BLaER1 treated with 17β-estradiol and CSF1 and Interleukin-3, amounts not matched to agents 10 nM and 100 nM (cell line): ENCODE data around the gene CCIN.

Experiments
- H3K27ac ChIP-seq, 11 experiments: shearing (Covaris generic); formaldehyde crosslinking; 2 replicates each; pipeline ENCODE4 v1.8.1; 2022
- H3K27me3 ChIP-seq, 11 experiments: shearing (Covaris generic); formaldehyde crosslinking; 2 replicates each; pipeline ENCODE4 v1.8.1; 2022
- H3K36me3 ChIP-seq, 11 experiments: shearing (Covaris generic); formaldehyde crosslinking; 2 replicates each; pipeline ENCODE4 v1.8.1; 2022
- H3K4me1 ChIP-seq, 10 experiments: shearing (Covaris generic); formaldehyde crosslinking; 2 replicates each; pipeline ENCODE4 v1.8.1; 2022
- H3K4me2 ChIP-seq, 11 experiments: shearing (Covaris generic); formaldehyde crosslinking; 2 replicates each; pipeline ENCODE4 v1.8.1; 2022
- H3K4me3 ChIP-seq, 10 experiments: shearing (Covaris generic); formaldehyde crosslinking; 2 replicates each; pipeline ENCODE4 v1.8.1; 2022
- H3K9ac ChIP-seq, 11 experiments: shearing (Covaris generic); formaldehyde crosslinking; 2 replicates each; pipeline ENCODE4 v1.8.1; 2022
- H3K9me3 ChIP-seq, 11 experiments: shearing (Covaris generic); formaldehyde crosslinking; replicated peaks in 1 of 11; 2 replicates each; pipeline ENCODE4 v1.8.1; 2022
- H4K20me1 ChIP-seq, 11 experiments: shearing (Covaris generic); formaldehyde crosslinking; 2 replicates each; pipeline ENCODE4 v1.8.1; 2022
- Cebpa-rat ChIP-seq, 11 experiments: shearing (Covaris generic); IDR thresholded peaks; 2 replicates each; pipeline ENCODE4 v1.8.1; 2022

The CCIN gene

DNA sequence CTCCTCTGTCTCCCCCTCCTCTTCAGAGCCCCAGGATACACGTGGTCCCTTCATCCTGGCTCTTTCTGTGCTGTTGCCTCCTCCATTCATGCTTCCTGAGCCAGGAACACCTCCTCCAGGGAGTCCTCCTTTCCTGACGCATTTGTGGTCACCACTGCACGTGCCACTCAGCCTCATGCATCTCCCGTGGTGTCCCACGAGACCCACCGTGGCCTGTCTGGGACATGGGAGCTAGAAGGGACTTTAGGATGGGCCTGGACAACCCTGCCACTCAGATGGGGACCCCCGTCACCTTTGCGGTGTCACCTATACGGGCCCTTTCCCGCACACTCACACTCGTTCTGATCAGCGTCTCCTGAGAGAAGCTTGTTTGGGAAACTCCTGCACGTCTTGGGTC, 25.9 kb upstream of the CCIN start:
- Histone ChIP-seq H4K20me1 (peaks cover 0 to 6% (median 0%) of the 10 kb centered on the region in 11 experiments; a peak in 1 of 22 replicates), H3K4me3 (peak overlapping the region in 5 of 10 experiments; percentile 26 to 63 (median 47); a peak in 9 of 20 replicates), H3K9me3 (peaks cover 5 to 18% (median 11%) of the 10 kb centered on the region in 11 experiments; a peak in 16 of 22 replicates), H3K27ac (peak overlapping the region; percentile 76 to 89 (median 87)), H3K27me3 (no peaks in the 10 kb centered on the region), H3K9ac (peak overlapping the region; percentile 70 to 81 (median 78)), H3K36me3 (peaks cover 0 to 47% (median 25%) of the 10 kb centered on the region in 11 experiments; a peak in 18 of 22 replicates), H3K4me1 (peaks cover 75 to 100% (median 90%) of the 10 kb centered on the region in 10 experiments), H3K4me2 (peak overlapping the region; percentile 91 to 100 (median 98))
- no peak for TF ChIP-seq Cebpa-rat (IDR thresholded peaks at IDR 0.05)

DNA sequence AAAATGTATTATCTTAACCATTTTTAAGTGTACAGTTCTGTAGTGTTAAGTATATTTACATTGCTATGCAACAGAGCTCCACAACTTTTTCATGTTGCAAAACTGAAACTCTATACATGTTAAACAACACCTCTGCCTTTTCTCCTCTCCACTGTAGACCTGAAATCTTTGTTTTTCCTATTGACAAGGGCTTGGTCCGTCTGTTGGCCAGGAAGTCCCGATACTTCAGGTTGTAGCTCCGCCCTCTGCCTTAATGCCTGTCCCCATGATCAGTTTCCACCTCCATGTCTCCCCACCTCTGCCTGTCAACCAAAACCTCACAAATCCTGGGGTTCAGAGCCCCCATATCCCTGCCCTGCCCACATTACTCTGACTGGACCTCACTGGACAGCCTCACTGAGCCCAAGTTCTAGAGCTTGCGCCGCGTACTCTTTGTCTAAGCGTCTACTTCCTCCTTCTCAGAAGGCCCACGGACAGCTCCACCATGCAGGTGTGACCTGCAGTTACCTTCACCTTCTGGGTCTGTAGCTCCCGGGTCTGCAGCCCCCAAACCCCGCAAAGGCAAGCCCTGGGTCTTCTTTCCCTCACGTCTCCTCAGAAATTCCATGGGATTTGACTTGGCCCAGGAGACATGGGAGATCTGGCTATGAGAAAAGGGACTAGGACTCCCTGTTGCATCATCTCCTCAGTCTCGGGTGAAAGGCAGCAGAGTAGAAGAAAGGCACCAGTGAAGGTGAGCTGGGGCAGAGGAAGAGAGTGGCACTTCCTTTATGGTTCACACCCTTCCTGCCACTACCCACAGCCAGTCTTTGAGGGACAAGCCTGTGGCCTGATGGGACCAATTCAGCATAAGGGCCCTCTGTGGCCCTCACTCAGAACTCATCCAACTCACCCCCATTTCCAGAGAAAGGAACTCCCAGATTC, 24.6 kb upstream of the CCIN start:
- Histone ChIP-seq H3K27me3 (no peaks in the 10 kb centered on the region), H3K9ac (peak overlapping the region in 5 of 11 experiments; percentile 7 to 52 (median 37); a peak in 7 of 22 replicates), H4K20me1 (peaks cover 0 to 6% (median 0%) of the 10 kb centered on the region in 11 experiments; a peak in 1 of 22 replicates), H3K27ac (peak overlapping the region in 10 of 11 experiments; percentile 4 to 89 (median 86); a peak in 17 of 22 replicates), H3K36me3 (peaks cover 0 to 54% (median 25%) of the 10 kb centered on the region in 11 experiments; a peak in 18 of 22 replicates), H3K4me3 (peak overlapping the region in 2 of 10 experiments; percentile 41 to 52; a peak in 4 of 20 replicates), H3K4me1 (peaks cover 76 to 100% (median 90%) of the 10 kb centered on the region in 10 experiments), H3K4me2 (peak overlapping the region; percentile 67 to 100 (median 98)), H3K9me3 (peaks cover 5 to 18% (median 11%) of the 10 kb centered on the region in 11 experiments; a peak in 16 of 22 replicates)
- peak in 2 of 11 experiments; percentile 17 to 24; a peak in 1 of 22 replicates for TF ChIP-seq Cebpa-rat (IDR thresholded peaks at IDR 0.05)

DNA sequence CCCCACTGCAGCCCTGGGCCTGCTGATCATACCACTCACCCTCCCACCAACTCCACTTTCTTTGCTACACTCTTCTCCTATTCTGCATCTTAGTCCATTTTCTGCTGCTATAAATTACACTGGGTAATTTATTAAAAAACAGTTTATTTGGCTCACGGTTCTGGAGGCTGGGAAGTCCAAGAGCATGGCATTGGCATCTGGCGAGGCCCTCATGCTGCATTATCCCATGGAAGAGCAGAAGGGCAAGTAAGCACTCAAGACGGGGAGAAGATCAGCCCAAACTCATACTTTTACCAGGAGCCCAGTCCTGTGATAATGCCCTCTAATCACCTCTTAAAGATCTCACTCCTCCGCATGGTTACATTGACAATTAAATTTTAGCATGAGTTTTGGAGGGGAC, 23.2 kb upstream of the CCIN start:
- no peaks in the 10 kb centered on the region for H3K27me3 ChIP-seq
- peaks cover 76 to 100% (median 90%) of the 10 kb centered on the region in 10 experiments for H3K4me1 ChIP-seq
- H3K4me3 ChIP-seq = no peak overlapping the region
- no peak overlapping the region for H3K9ac ChIP-seq
- no peak for TF ChIP-seq Cebpa-rat (IDR thresholded peaks at IDR 0.05)
- peaks cover 0 to 6% (median 0%) of the 10 kb centered on the region in 11 experiments; a peak in 1 of 22 replicates for H4K20me1 ChIP-seq
- peaks cover 0 to 55% (median 25%) of the 10 kb centered on the region in 11 experiments; a peak in 18 of 22 replicates for H3K36me3 ChIP-seq
- peaks cover 5 to 18% (median 11%) of the 10 kb centered on the region in 11 experiments; a peak in 16 of 22 replicates for H3K9me3 ChIP-seq
- peak overlapping the region in 5 of 11 experiments; percentile 92 to 99 (median 98); a peak in 8 of 22 replicates for H3K4me2 ChIP-seq
- H3K27ac ChIP-seq = no peak overlapping the region

DNA sequence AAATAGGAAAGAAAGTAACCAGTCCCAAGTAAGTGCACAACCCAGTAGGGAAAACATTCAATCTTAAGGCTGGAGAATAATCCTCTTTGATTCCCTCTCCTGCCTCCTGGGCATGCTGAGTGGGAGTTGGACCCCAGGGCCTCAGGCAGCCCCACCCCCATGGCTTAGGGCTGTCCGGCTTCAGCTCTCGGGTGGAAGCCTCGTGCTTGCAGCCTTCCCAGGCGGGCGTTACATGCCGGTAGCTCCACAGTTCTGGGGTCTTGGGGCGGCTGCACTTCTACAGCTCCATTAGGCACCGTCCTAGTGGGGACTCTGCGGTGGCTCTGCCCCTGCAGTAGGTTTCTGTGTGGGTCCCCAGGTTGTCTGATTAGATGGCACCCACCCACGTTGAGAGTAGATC, 22.5 kb upstream of the CCIN start:
- H3K4me3 ChIP-seq = no peak overlapping the region
- no peaks in the 10 kb centered on the region for H3K27me3 ChIP-seq
- no peak overlapping the region for H3K9ac ChIP-seq
- peaks cover 5 to 18% (median 11%) of the 10 kb centered on the region in 11 experiments; a peak in 16 of 22 replicates for H3K9me3 ChIP-seq
- H3K4me1 ChIP-seq = peaks cover 76 to 100% (median 90%) of the 10 kb centered on the region in 10 experiments
- H3K36me3 ChIP-seq = peaks cover 0 to 55% (median 25%) of the 10 kb centered on the region in 11 experiments; a peak in 18 of 22 replicates
- H4K20me1 ChIP-seq = peaks cover 0 to 6% (median 0%) of the 10 kb centered on the region in 11 experiments; a peak in 1 of 22 replicates
- H3K4me2 ChIP-seq = peak overlapping the region in 5 of 11 experiments; percentile 26 to 99 (median 96); a peak in 9 of 22 replicates
- no peak for TF ChIP-seq Cebpa-rat (IDR thresholded peaks at IDR 0.05)
- peak overlapping the region in 6 of 11 experiments; percentile 12 to 94 (median 80); a peak in 3 of 22 replicates for H3K27ac ChIP-seq

DNA sequence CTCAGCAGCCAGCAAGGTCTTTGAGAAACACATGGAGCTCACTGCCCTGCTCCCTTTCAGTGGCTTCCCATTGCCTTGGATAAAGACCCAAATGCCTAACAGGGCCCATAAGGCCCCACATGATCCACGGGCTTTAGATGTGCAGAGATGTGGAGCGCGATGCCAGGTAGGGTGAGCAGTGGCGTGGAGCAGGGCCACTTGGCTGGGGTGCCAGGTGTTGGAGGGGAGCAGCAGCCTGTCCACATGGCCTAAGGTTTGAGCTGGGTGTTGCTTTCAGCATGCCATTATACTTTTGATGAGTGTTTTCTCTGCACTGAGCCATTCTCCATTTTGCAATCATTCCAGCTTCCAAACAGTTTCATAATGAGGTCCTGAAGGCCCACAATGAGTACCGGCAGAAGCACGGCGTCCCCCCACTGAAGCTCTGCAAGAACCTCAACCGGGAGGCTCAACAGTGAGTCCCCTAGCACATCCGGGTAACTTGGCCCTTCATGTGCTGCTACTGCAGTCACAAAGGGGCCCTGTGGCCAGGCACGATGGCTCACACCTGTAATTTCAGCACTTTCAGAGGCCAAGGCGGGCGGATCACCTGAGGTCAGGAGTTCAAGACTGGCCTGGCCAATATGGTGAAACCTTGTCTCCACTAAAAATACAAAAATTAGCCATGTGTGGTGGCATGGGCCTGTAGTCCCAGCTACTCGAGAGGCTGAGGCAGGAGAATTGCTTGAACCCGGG, 21.6 kb upstream of the CCIN start:
- H3K36me3 ChIP-seq = peaks cover 0 to 55% (median 25%) of the 10 kb centered on the region in 11 experiments; a peak in 18 of 22 replicates

DNA sequence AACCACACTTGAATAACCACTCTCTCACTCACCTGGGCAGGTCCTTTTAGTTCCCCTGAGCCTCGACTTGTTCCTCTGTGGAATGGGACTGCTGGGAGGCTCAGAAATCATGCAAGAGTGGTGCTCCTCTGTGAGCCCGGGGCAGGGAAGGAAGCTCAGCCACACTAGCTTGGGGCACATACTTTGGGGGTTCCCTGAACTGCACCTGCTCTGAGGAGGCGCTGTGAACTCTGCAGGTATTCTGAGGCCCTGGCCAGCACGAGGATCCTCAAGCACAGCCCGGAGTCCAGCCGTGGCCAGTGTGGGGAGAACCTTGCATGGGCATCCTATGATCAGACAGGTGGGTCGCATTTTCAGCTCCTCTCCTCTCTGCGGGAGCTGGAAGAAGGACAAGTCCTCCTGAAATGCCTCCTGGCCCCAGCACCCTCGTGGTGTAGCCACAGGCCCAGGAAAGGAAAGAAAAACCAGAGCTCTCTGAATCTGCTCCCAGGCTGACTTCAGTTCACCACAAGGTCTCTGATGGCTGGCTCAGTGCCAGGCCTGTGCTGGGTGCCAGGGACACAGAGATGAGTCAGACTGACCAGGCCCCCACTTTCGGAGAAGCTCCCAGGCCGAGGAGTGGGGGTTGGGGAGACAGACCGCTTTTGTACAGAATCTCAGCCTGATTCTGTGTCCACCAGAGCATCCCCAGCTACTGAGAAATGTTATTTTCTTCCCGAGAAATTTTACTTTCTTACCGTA, 20.7 kb upstream of the CCIN start:
- TF ChIP-seq Cebpa-rat (IDR thresholded peaks at IDR 0.05) = no peak
- Histone ChIP-seq H3K4me2 (peak overlapping the region; percentile 87 to 99 (median 95)), H3K4me3 (0 out of 20 replicates have a peak overlapping the region, but pooled peaks of 1 of the 10 experiments have one; percentile 26), H3K9me3 (peaks cover 5 to 18% (median 11%) of the 10 kb centered on the region in 11 experiments; a peak in 16 of 22 replicates), H3K27ac (peak overlapping the region in 10 of 11 experiments; percentile 12 to 94 (median 80); a peak in 20 of 22 replicates), H3K36me3 (peaks cover 0 to 52% (median 25%) of the 10 kb centered on the region in 11 experiments; a peak in 18 of 22 replicates), H3K27me3 (no peaks in the 10 kb centered on the region), H4K20me1 (peaks cover 0 to 6% (median 0%) of the 10 kb centered on the region in 11 experiments; a peak in 1 of 22 replicates), H3K9ac (peak overlapping the region; percentile 7 to 65 (median 44); a peak in 16 of 22 replicates), H3K4me1 (peaks cover 76 to 100% (median 90%) of the 10 kb centered on the region in 10 experiments)

More for the DNA sequence above, 21.6 kb upstream of the CCIN start:
- Histone ChIP-seq H3K4me2 (peak overlapping the region in 10 of 11 experiments; percentile 87 to 99 (median 94); a peak in 19 of 22 replicates), H3K4me1 (peaks cover 76 to 100% (median 90%) of the 10 kb centered on the region in 10 experiments), H4K20me1 (peaks cover 0 to 6% (median 0%) of the 10 kb centered on the region in 11 experiments; a peak in 1 of 22 replicates), H3K9me3 (peaks cover 5 to 18% (median 11%) of the 10 kb centered on the region in 11 experiments; a peak in 16 of 22 replicates), H3K4me3 (peak overlapping the region in 1 of 10 experiments; percentile 12; a peak in 1 of 20 replicates), H3K27ac (peak overlapping the region in 6 of 11 experiments; percentile 65 to 94 (median 80); a peak in 9 of 22 replicates), H3K27me3 (no peaks in the 10 kb centered on the region), H3K9ac (peak overlapping the region in 2 of 11 experiments; percentile 11 to 28; a peak in 3 of 22 replicates)
- TF ChIP-seq Cebpa-rat (IDR thresholded peaks at IDR 0.05) = no peak

DNA sequence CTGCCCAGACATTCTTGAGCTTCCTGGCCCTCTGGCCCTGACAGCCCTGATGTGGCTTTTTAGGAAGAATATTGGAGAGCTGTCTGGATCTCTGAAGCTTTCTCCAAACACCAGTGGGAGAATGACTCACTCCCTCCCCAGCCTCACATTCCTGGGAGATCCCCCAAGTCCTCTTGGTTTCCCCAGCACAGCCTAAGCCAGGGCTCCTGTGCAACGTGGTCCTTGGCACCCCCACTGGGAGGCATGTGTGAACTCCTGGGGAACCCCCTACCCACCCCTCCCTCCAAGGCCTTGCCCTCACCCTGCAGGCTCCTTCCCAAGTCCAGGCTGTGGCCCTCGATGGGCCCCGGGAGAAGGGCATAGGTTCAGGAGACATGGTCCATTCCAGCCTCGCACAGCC, 20.0 kb upstream of the CCIN start:
- TF ChIP-seq Cebpa-rat (IDR thresholded peaks at IDR 0.05) = no peak
- Histone ChIP-seq H3K27ac (peak overlapping the region in 9 of 11 experiments; percentile 40 to 94 (median 92); a peak in 14 of 22 replicates), H3K9me3 (peaks cover 5 to 18% (median 11%) of the 10 kb centered on the region in 11 experiments; a peak in 16 of 22 replicates), H3K4me3 (no peak overlapping the region), H3K36me3 (peaks cover 0 to 48% (median 25%) of the 10 kb centered on the region in 11 experiments; a peak in 18 of 22 replicates), H3K4me2 (peak overlapping the region; percentile 87 to 99 (median 95)), H3K9ac (peak overlapping the region in 6 of 11 experiments; percentile 18 to 58 (median 34); a peak in 6 of 22 replicates), H3K4me1 (peaks cover 76 to 100% (median 90%) of the 10 kb centered on the region in 10 experiments), H4K20me1 (peaks cover 0 to 6% (median 0%) of the 10 kb centered on the region in 11 experiments; a peak in 1 of 22 replicates), H3K27me3 (no peaks in the 10 kb centered on the region)
